Activated CD4-positive, alpha-beta T cell treated with anti-CD3 and anti-CD28 coated beads, Interleukin-2, amount 10 ng/mL, durations not matched to agents 24 days and 14 days (primary cell): ENCODE data around the gene RECK. TPM values are rescaled to one million over a fixed set of nuclear protein-coding genes. Genes with fewer than 3 reads are reported as not detected.
A peak's percentile ranks its signal among the peaks of the same experiment; 100 is the strongest.
"Not testable (repeated sequence)": the region's sequence is repeated elsewhere in the genome, so short reads cannot be mapped to it uniquely, and the experiment has no call there.

Experiments
- DNase-seq: peaks from one replicate; pipeline ENCODE4 v3.0.0; 2022
- H3K27ac Mint-ChIP-seq: one replicate; pipeline ENCODE4 v1.8.0; 2022; ENCODE audit warnings: mild to moderate bottlenecking, mixed read lengths
- H3K27me3 Mint-ChIP-seq: one replicate; pipeline ENCODE4 v1.8.0; 2022; ENCODE audit warnings: mixed read lengths
- H3K36me3 Mint-ChIP-seq: one replicate; pipeline ENCODE4 v1.8.0; 2022; ENCODE audit warnings: low read depth, mild to moderate bottlenecking, mixed read lengths
- H3K4me1 Mint-ChIP-seq: one replicate; pipeline ENCODE4 v1.8.0; 2021; ENCODE audit warnings: mixed read lengths
- H3K4me3 Mint-ChIP-seq: one replicate; pipeline ENCODE4 v1.8.0; 2022; ENCODE audit warnings: mild to moderate bottlenecking, moderate library complexity, mixed read lengths
- H3K9me3 Mint-ChIP-seq: one replicate; pipeline ENCODE4 v1.8.0; 2021; ENCODE audit warnings: mixed read lengths
- intact Hi-C: fragments of 100-400 bp; cut with micrococcal nuclease; formaldehyde crosslinking; loops from one replicate; pipeline ENCODE4 v1.15.1; 2023
- total RNA-seq: library from RNA; stranded (reverse); gene quantifications from 2 replicates; pipeline ENCODE4 v1.2.3, GENCODE V29; 2022

Gene RECK
- 3.9 and 4.3 TPM in 2 replicates for total RNA-seq

GRCh38 chr9:36036780-36037548 lies at the start of gene RECK:
Gene RECK, plus strand, starts transcription at chr9:36036913. Its CDS starts 86 bp downstream, at chr9:36036999.
- Mint-ChIP-seq H3K27ac (peak within 1 kb of the TSS; percentile 89), H3K4me3 (peak within 1 kb of the TSS; percentile 97), H3K4me1 (peaks cover 31% of the 10 kb centered on the region), H3K9me3 (no peaks in the 10 kb centered on the region), H3K36me3 (peaks cover 2% of the 10 kb centered on the region), H3K27me3 (peaks cover 15% of the 10 kb centered on the region)
- intact Hi-C loops: loop anchor here (1.0 to 5.0 kb wide), 3 partner anchors 14 to 153 kb away; partner anchors contain the start of genes CCIN and CLTA
- DNase-seq: peak; percentile 97

GRCh38 chr9:35990155-35990554 lies 46.6 kb upstream of the RECK start:
- Mint-ChIP-seq H3K27me3 (peaks cover 40% of the 10 kb centered on the region), H3K27ac (no peak overlapping the region), H3K4me1 (no peaks in the 10 kb centered on the region), H3K36me3 (no peaks in the 10 kb centered on the region), H3K4me3 (no peak overlapping the region), H3K9me3 (no peaks in the 10 kb centered on the region)
- intact Hi-C loops: no loop called here
- DNase-seq: no peak

GRCh38 chr9:35993136-35993535 lies 43.6 kb upstream of the RECK start:
- H3K27ac Mint-ChIP-seq, H3K9me3 Mint-ChIP-seq, intact Hi-C loops, H3K4me3 Mint-ChIP-seq, H3K4me1 Mint-ChIP-seq, H3K36me3 Mint-ChIP-seq: not testable (repeated sequence)
- DNase-seq: peak; percentile 31
- H3K27me3 Mint-ChIP-seq: peaks cover 50% of the 10 kb centered on the region

- intact Hi-C loops: no loop called here
- Mint-ChIP-seq H3K4me1 (no peaks in the 10 kb centered on the region), H3K9me3 (peaks cover 4% of the 10 kb centered on the region), H3K36me3 (no peaks in the 10 kb centered on the region), H3K27me3 (peaks cover 45% of the 10 kb centered on the region), H3K4me3 (no peak overlapping the region), H3K27ac (no peak overlapping the region)
- DNase-seq: peak; percentile 25
Measured at GRCh38 chr9:35993976-35994720, 42.6 kb upstream of the RECK start.

- Mint-ChIP-seq H3K27me3 (peaks cover 45% of the 10 kb centered on the region), H3K4me3 (no peak overlapping the region), H3K9me3 (peaks cover 4% of the 10 kb centered on the region), H3K36me3 (no peaks in the 10 kb centered on the region), H3K27ac (no peak overlapping the region), H3K4me1 (no peaks in the 10 kb centered on the region)
- intact Hi-C loops: no loop called here
- DNase-seq: peak; percentile 22
Measured at GRCh38 chr9:35994959-35995358, 41.8 kb upstream of the RECK start.

GRCh38 chr9:35996358-35996970 lies 40.2 kb upstream of the RECK start:
- Mint-ChIP-seq H3K27ac (no peak overlapping the region), H3K36me3 (no peaks in the 10 kb centered on the region), H3K4me3 (no peak overlapping the region), H3K9me3 (peaks cover 4% of the 10 kb centered on the region), H3K27me3 (peaks cover 51% of the 10 kb centered on the region), H3K4me1 (no peaks in the 10 kb centered on the region)
- no peak for DNase-seq
- intact Hi-C loops: no loop called here

GRCh38 chr9:35997016-35997415 lies 39.7 kb upstream of the RECK start:
- H3K27ac Mint-ChIP-seq, H3K4me3 Mint-ChIP-seq, H3K9me3 Mint-ChIP-seq, H3K36me3 Mint-ChIP-seq, intact Hi-C loops, H3K4me1 Mint-ChIP-seq, DNase-seq: not testable (repeated sequence)
- H3K27me3 Mint-ChIP-seq: peaks cover 48% of the 10 kb centered on the region

GRCh38 chr9:35998333-35998732 lies 38.4 kb upstream of the RECK start:
- Mint-ChIP-seq H3K4me3 (no peak overlapping the region), H3K4me1 (no peaks in the 10 kb centered on the region), H3K36me3 (no peaks in the 10 kb centered on the region), H3K27me3 (peaks cover 50% of the 10 kb centered on the region), H3K9me3 (peaks cover 4% of the 10 kb centered on the region), H3K27ac (no peak overlapping the region)
- intact Hi-C loops: no loop called here
- DNase-seq: no peak

GRCh38 chr9:36005891-36006290 lies 30.8 kb upstream of the RECK start:
- Mint-ChIP-seq H3K9me3 (peaks cover 9% of the 10 kb centered on the region), H3K36me3 (no peaks in the 10 kb centered on the region), H3K4me1 (peaks cover 19% of the 10 kb centered on the region), H3K27ac (no peak overlapping the region), H3K27me3 (peaks cover 44% of the 10 kb centered on the region), H3K4me3 (no peak overlapping the region)
- no peak for DNase-seq
- intact Hi-C loops: no loop called here

- DNase-seq: no peak
- H3K4me3 Mint-ChIP-seq: no peak overlapping the region
- peaks cover 19% of the 10 kb centered on the region for H3K4me1 Mint-ChIP-seq
- intact Hi-C loops: no loop called here
- peak overlapping the region; percentile 21 for H3K27ac Mint-ChIP-seq
- H3K9me3 Mint-ChIP-seq: peaks cover 9% of the 10 kb centered on the region
- peaks cover 48% of the 10 kb centered on the region for H3K27me3 Mint-ChIP-seq
- H3K36me3 Mint-ChIP-seq: no peaks in the 10 kb centered on the region
Measured at GRCh38 chr9:36006549-36007315, 30.0 kb upstream of the RECK start.

GRCh38 chr9:36007316-36007708 lies 29.4 kb upstream of the RECK start:
- no peak for DNase-seq
- no peaks in the 10 kb centered on the region for H3K36me3 Mint-ChIP-seq
- no peak overlapping the region for H3K4me3 Mint-ChIP-seq
- peaks cover 9% of the 10 kb centered on the region for H3K9me3 Mint-ChIP-seq
- peak overlapping the region; percentile 21 for H3K27ac Mint-ChIP-seq
- intact Hi-C loops: no loop called here
- peaks cover 19% of the 10 kb centered on the region for H3K4me1 Mint-ChIP-seq
- peaks cover 50% of the 10 kb centered on the region for H3K27me3 Mint-ChIP-seq

GRCh38 chr9:36007852-36008251 lies 28.9 kb upstream of the RECK start:
- Mint-ChIP-seq H3K4me3 (no peak overlapping the region), H3K9me3 (peaks cover 9% of the 10 kb centered on the region), H3K36me3 (no peaks in the 10 kb centered on the region), H3K4me1 (peaks cover 19% of the 10 kb centered on the region), H3K27ac (peak overlapping the region; percentile 8), H3K27me3 (peaks cover 53% of the 10 kb centered on the region)
- intact Hi-C loops: no loop called here
- no peak for DNase-seq

GRCh38 chr9:36008774-36009300 lies 27.9 kb upstream of the RECK start:
- intact Hi-C loops: no loop called here
- H3K9me3 Mint-ChIP-seq: peaks cover 9% of the 10 kb centered on the region
- peak overlapping the region; percentile 6 for H3K27ac Mint-ChIP-seq
- H3K4me1 Mint-ChIP-seq: peaks cover 19% of the 10 kb centered on the region
- H3K4me3 Mint-ChIP-seq: no peak overlapping the region
- no peaks in the 10 kb centered on the region for H3K36me3 Mint-ChIP-seq
- DNase-seq: peak; percentile 88
- peaks cover 52% of the 10 kb centered on the region for H3K27me3 Mint-ChIP-seq
